Measurements from ENCODE around the gene BMAL2.

Gene BMAL2

GRCh38 chr12:27332714-27333402 is at the start of gene BMAL2:
Gene BMAL2 (plus strand): TSS chr12:27332836. CDS start chr12:27333073, 237 bp downstream.
- DNase-seq, result peak; percentile 31 to 61

- DNase-seq, result no peak
These were observed 48.6 kb upstream of the BMAL2 start for GRCh38 chr12:27284021-27284420.

- DNase-seq, result no peak
These were observed 47.9 kb upstream of the BMAL2 start for GRCh38 chr12:27284751-27285150.

- DNase-seq, result no peak
These were observed 47.2 kb upstream of the BMAL2 start for GRCh38 chr12:27285403-27285802.

- DNase-seq, result no peak
These were observed 43.2 kb upstream of the BMAL2 start for GRCh38 chr12:27289414-27289813.

GRCh38 chr12:27290501-27291168 is 42.0 kb upstream of the BMAL2 start:
- no peak for DNase-seq

GRCh38 chr12:27291862-27292261 is 40.8 kb upstream of the BMAL2 start:
- DNase-seq, result no peak

- DNase-seq, result no peak
These were observed 39.9 kb upstream of the BMAL2 start for GRCh38 chr12:27292718-27293117.

GRCh38 chr12:27293463-27293862 is 39.2 kb upstream of the BMAL2 start:
- no peak for DNase-seq

GRCh38 chr12:27296674-27297073 is 36.0 kb upstream of the BMAL2 start:
- DNase-seq, result no peak

GRCh38 chr12:27297566-27297965 is 35.1 kb upstream of the BMAL2 start:
- no peak for DNase-seq

GRCh38 chr12:27299102-27299501 is 33.5 kb upstream of the BMAL2 start:
- no peak for DNase-seq

GRCh38 chr12:27300226-27300625 is 32.4 kb upstream of the BMAL2 start:
- no peak for DNase-seq

GRCh38 chr12:27303139-27304111 is 29.2 kb upstream of the BMAL2 start:
- no peak for DNase-seq

- no peak for DNase-seq
These were observed 27.8 kb upstream of the BMAL2 start for GRCh38 chr12:27304856-27305255.

GRCh38 chr12:27305673-27306456 is 26.8 kb upstream of the BMAL2 start:
- no peak for DNase-seq

GRCh38 chr12:27309293-27309994 is 23.2 kb upstream of the BMAL2 start:
- DNase-seq, result no peak

GRCh38 chr12:27309995-27310315 is 22.7 kb upstream of the BMAL2 start:
- DNase-seq, result no peak

GRCh38 chr12:27316947-27317346 is 15.7 kb upstream of the BMAL2 start:
- no peak for DNase-seq

GRCh38 chr12:27319409-27319808 is 13.2 kb upstream of the BMAL2 start:
- DNase-seq, result no peak

GRCh38 chr12:27319848-27320247 is 12.8 kb upstream of the BMAL2 start:
- DNase-seq, result no peak

- DNase-seq, result no peak
These were observed 8.1 kb upstream of the BMAL2 start for GRCh38 chr12:27324530-27324929.
